ENCODE data around the gene TRIM58.

TRIM58 gene, protein sequence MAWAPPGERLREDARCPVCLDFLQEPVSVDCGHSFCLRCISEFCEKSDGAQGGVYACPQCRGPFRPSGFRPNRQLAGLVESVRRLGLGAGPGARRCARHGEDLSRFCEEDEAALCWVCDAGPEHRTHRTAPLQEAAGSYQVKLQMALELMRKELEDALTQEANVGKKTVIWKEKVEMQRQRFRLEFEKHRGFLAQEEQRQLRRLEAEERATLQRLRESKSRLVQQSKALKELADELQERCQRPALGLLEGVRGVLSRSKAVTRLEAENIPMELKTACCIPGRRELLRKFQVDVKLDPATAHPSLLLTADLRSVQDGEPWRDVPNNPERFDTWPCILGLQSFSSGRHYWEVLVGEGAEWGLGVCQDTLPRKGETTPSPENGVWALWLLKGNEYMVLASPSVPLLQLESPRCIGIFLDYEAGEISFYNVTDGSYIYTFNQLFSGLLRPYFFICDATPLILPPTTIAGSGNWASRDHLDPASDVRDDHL

DNA sequence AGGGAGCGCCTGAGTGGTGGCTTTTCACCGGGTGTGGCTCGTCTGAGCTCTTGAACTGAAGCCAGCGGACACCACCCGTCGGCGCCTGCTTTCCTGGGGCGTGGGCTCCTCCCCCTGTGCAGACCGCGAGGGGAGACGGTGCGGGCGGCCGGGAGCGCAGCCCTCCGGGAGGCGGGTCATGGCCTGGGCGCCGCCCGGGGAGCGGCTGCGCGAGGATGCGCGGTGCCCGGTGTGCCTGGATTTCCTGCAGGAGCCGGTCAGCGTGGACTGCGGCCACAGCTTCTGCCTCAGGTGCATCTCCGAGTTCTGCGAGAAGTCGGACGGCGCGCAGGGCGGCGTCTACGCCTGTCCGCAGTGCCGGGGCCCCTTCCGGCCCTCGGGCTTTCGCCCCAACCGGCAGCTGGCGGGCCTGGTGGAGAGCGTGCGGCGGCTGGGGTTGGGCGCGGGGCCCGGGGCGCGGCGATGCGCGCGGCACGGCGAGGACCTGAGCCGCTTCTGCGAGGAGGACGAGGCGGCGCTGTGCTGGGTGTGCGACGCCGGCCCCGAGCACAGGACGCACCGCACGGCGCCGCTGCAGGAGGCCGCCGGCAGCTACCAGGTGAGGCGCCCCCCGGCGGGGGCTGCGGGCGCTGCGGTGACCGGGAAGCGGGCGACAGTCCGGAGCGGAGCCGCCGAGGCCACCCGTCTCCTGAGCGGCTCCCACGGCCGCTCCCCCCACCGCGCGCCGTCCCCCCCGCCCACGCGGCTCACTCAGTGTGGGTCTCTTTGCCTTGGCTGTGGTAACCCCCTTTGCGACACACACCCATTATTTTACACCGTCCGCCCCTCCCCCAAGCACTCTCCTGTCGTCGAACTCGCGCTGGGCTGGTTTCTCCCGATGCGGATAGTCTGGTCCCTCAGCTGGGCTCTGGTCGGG is at the start of gene TRIM58:
Gene TRIM58, plus strand, starts transcription at position 119 of the 916 bp plus-strand sequence. Its CDS starts 60 bp downstream, at position 179.
- in situ Hi-C loops (cut with MboI; ENCODE audit: low sequenced_read_pairs, unreplicated experiment): no loop called here
- DNase-seq (ENCODE audit: low spot score): peak; percentile 46
- TF ChIP-seq, protein P1, sequence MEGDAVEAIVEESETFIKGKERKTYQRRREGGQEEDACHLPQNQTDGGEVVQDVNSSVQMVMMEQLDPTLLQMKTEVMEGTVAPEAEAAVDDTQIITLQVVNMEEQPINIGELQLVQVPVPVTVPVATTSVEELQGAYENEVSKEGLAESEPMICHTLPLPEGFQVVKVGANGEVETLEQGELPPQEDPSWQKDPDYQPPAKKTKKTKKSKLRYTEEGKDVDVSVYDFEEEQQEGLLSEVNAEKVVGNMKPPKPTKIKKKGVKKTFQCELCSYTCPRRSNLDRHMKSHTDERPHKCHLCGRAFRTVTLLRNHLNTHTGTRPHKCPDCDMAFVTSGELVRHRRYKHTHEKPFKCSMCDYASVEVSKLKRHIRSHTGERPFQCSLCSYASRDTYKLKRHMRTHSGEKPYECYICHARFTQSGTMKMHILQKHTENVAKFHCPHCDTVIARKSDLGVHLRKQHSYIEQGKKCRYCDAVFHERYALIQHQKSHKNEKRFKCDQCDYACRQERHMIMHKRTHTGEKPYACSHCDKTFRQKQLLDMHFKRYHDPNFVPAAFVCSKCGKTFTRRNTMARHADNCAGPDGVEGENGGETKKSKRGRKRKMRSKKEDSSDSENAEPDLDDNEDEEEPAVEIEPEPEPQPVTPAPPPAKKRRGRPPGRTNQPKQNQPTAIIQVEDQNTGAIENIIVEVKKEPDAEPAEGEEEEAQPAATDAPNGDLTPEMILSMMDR (IDR thresholded peaks at IDR 0.05; ENCODE audit: borderline replicate concordance, control extremely low read depth, extremely low read depth, insufficient read depth, missing control alignments): no peak

DNA sequence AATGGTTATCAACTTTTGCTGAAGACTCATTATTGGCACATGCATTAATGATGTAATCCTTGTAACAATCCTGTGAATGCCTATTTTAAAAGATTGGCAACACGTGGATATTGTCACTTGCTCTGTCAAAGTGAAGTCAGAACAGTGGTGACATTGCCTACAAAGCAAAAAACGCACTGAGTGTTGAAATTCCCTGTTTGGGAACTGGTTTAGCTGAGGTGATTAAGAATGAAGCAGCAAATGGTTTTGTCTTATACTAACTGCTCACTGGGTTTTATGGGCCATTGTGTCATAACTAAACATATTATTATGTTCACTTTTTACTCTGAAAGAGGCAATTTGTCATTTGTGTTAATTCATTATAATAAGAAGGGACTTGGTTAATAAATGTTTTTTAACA is 44.4 kb upstream of the TRIM58 start:
- no peak for DNase-seq (ENCODE audit: low spot score)
- in situ Hi-C loops (cut with MboI; ENCODE audit: low sequenced_read_pairs, unreplicated experiment): no loop called here
- TF ChIP-seq, protein P1 (IDR thresholded peaks at IDR 0.05; ENCODE audit: borderline replicate concordance, control extremely low read depth, extremely low read depth, insufficient read depth, missing control alignments): no peak

DNA sequence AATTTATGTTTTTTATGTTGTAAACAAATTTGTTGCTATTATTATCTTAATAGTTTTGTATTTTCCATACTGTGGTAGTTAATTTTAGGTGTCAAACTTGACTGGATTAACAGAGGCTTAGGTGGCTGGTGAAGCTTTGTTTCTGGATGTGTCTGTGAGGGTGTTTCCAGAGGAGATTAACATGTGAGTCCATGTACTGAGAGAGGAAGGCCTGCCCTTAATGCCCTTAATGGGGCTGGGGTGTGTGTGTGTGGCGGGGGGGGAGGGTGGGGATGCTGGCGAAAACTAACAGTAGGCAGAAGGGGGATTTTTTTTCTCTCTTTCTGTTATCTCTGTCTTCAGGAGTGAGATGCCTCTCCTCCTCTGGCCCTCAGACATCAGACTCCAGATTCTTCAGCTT is 34.9 kb upstream of the TRIM58 start:
- in situ Hi-C loops (cut with MboI; ENCODE audit: low sequenced_read_pairs, unreplicated experiment): no loop called here
- no peak for DNase-seq (ENCODE audit: low spot score)
- TF ChIP-seq, protein P1 (IDR thresholded peaks at IDR 0.05; ENCODE audit: borderline replicate concordance, control extremely low read depth, extremely low read depth, insufficient read depth, missing control alignments): no peak

DNA sequence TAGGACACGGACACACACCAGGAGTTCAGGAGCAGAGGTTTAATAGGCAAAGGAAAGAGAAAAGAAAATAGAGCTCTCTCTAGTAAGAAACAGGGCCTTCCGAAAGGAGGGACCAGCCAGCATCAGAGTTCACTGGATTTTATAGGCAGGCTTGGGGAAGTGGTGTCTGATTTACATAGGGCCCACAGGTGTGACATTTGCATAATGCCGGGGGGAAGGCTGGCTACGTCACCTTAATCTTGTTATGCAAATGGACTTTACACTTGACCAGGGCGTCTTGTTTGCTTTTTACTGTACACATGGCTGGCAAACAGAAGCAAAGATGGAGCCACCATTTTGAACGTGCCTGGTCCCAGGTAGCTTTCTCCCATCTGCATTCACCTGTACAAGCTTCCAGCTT is 33.0 kb upstream of the TRIM58 start, which contains the start of gene OR14A16:
Gene OR14A16, minus strand, starts transcription at position 97 of the 400 bp plus-strand sequence. CDS start 8,390 bp downstream, outside the sequence.
- in situ Hi-C loops (cut with MboI; ENCODE audit: low sequenced_read_pairs, unreplicated experiment): no loop called here
- DNase-seq (ENCODE audit: low spot score): no peak
- TF ChIP-seq, protein P1 (IDR thresholded peaks at IDR 0.05; ENCODE audit: borderline replicate concordance, control extremely low read depth, extremely low read depth, insufficient read depth, missing control alignments): no peak

DNA sequence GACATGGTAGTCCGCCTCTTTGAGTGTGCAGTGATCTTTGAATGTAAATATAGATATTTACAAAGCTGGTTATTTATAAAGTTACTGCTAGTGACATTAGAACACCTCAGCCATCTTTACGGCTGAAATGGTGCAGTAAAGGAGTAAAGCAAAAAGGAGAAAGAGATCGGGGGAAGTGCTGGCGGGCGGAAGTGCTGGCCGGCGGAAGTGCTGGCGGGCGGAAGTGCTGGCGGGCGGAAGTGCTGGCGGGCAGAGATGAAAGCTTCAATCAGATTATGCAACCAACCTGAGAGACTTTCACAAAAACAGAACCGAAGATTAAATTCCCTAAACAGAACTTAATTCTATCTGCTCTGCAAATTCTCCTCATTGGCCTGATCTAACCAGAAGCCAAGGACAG is 31.6 kb upstream of the TRIM58 start:
- in situ Hi-C loops (cut with MboI; ENCODE audit: low sequenced_read_pairs, unreplicated experiment): no loop called here
- DNase-seq (ENCODE audit: low spot score): no peak
- TF ChIP-seq, protein P1 (IDR thresholded peaks at IDR 0.05; ENCODE audit: borderline replicate concordance, control extremely low read depth, extremely low read depth, insufficient read depth, missing control alignments): no peak

DNA sequence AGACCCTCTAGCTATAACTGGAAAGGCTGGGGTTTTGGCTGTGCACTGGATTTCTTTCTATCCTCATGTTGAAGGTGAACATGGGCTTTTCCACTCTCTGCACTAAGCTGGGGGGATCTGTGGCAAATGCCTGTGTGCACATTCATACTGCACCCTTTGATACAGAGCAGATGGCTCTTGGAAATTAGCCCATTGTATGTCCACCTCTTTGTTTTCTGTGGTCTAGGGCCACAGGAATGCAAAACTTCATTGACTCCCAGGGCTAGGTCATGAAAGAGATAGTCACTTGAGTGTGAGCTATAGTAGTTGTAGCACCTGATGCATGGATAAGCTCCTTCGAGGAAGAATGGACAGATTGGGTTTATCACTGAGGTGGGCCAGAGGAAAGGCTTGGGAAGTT is 27.3 kb upstream of the TRIM58 start:
- TF ChIP-seq, protein P1 (IDR thresholded peaks at IDR 0.05; ENCODE audit: borderline replicate concordance, control extremely low read depth, extremely low read depth, insufficient read depth, missing control alignments): no peak
- in situ Hi-C loops (cut with MboI; ENCODE audit: low sequenced_read_pairs, unreplicated experiment): no loop called here
- no peak for DNase-seq (ENCODE audit: low spot score)
